NCI-H460 (cell line): ENCODE results near the gene USO1. TPM values are rescaled to one million over a fixed set of nuclear protein-coding genes. Genes with fewer than 3 reads are reported as not detected.
"Not testable (repeated sequence)": the region's sequence is repeated elsewhere in the genome, so short reads cannot be mapped to it uniquely, and the experiment has no call there.

Experiments
- DNase-seq: peaks from one replicate; pipeline ENCODE4 v3.0.0-alpha.2; 2016; ENCODE audit warnings: low read depth; ENCODE audit errors: extremely low read depth
- total RNA-seq: library from RNA; depleted of rRNA; stranded (reverse); fragments of >200 nt; shearing (Covaris generic); gene quantifications from 2 replicates; pipeline ENCODE4 v1.2.3, GENCODE V29; 2014

The USO1 gene
- total RNA-seq, 1 experiment from 2014 or later: 65.9 TPM

GRCh38 chr4:75745161-75745560 is 20.8 kb downstream of the USO1 start:
- DNase-seq: no peak

- no peak for DNase-seq
Measured at GRCh38 chr4:75745721-75746199, 21.4 kb downstream of the USO1 start.

- no peak for DNase-seq
Measured at GRCh38 chr4:75752637-75753036, 28.3 kb downstream of the USO1 start.

GRCh38 chr4:75769036-75769435 is 44.7 kb downstream of the USO1 start:
- no peak for DNase-seq

- DNase-seq: no peak
Measured at GRCh38 chr4:75771607-75772006, 47.2 kb downstream of the USO1 start.

GRCh38 chr4:75777589-75777988 is 53.2 kb downstream of the USO1 start:
- no peak for DNase-seq

GRCh38 chr4:75779105-75779757 is 54.9 kb downstream of the USO1 start:
- no peak for DNase-seq

- no peak for DNase-seq
Measured at GRCh38 chr4:75781305-75781704, 56.9 kb downstream of the USO1 start.

- DNase-seq: no peak
Measured at GRCh38 chr4:75786526-75786925, 62.1 kb downstream of the USO1 start.

- DNase-seq: no peak
Measured at GRCh38 chr4:75786938-75787337, 62.6 kb downstream of the USO1 start.

- no peak for DNase-seq
Measured at GRCh38 chr4:75790024-75790423, 65.6 kb downstream of the USO1 start.

GRCh38 chr4:75800972-75801371 is 76.6 kb downstream of the USO1 start:
- no peak for DNase-seq

GRCh38 chr4:75806035-75806434 is 81.7 kb downstream of the USO1 start:
- DNase-seq: not testable (repeated sequence)

- DNase-seq: no peak
Measured at GRCh38 chr4:75817901-75818300, 93.5 kb downstream of the USO1 start.

- DNase-seq: no peak
Measured at GRCh38 chr4:75819121-75819520, 94.7 kb downstream of the USO1 start.

- no peak for DNase-seq
Measured at GRCh38 chr4:75820197-75820596, 95.8 kb downstream of the USO1 start.

- DNase-seq: no peak
Measured at GRCh38 chr4:75820676-75821075, 96.3 kb downstream of the USO1 start.

- DNase-seq: no peak
Measured at GRCh38 chr4:75821216-75821615, 96.8 kb downstream of the USO1 start.

GRCh38 chr4:75821966-75822365 is 97.6 kb downstream of the USO1 start:
- DNase-seq: no peak

GRCh38 chr4:75822416-75822815 is 98.0 kb downstream of the USO1 start:
- DNase-seq: no peak

- DNase-seq: no peak
Measured at GRCh38 chr4:75823812-75824211, 99.4 kb downstream of the USO1 start.

GRCh38 chr4:75830906-75831305 is 106.5 kb downstream of the USO1 start:
- DNase-seq: no peak

GRCh38 chr4:75831856-75832405 is 107.6 kb downstream of the USO1 start:
- DNase-seq: no peak
